MM.1S (cell line): ENCODE results near the gene COL6A1.

Experiments
- CTCF ChIP-seq: fragments of 300-600 bp; sonication (generic); IDR thresholded peaks from 2 replicates; pipeline ENCODE4 v1.5.1; 2016; ENCODE audit warnings: antibody characterized with exemption, low read length, mixed read lengths
- EZH2 ChIP-seq: fragments of 300-600 bp; sonication (generic); optimal IDR thresholded peaks from 2 replicates; pipeline ENCODE3; 2017; ENCODE audit warnings: low read depth, mild to moderate bottlenecking, antibody characterized with exemption, low read length, mixed read lengths
- EZH2phosphoT487 ChIP-seq: fragments of 300-600 bp; sonication (generic); IDR thresholded peaks from 2 replicates; pipeline ENCODE4 v1.6.1; 2018; ENCODE audit warnings: antibody characterized with exemption, low read length

GRCh38 chr21:46051379-46051770 is 69.8 kb downstream of the COL6A1 start:
- TF ChIP-seq CTCF = no peak
- no peak for TF ChIP-seq EZH2
- TF ChIP-seq EZH2phosphoT487 = no peak; the same call in 1 of the 2 replicates
